ENCODE measurements around the gene PHRF1.

DNA sequence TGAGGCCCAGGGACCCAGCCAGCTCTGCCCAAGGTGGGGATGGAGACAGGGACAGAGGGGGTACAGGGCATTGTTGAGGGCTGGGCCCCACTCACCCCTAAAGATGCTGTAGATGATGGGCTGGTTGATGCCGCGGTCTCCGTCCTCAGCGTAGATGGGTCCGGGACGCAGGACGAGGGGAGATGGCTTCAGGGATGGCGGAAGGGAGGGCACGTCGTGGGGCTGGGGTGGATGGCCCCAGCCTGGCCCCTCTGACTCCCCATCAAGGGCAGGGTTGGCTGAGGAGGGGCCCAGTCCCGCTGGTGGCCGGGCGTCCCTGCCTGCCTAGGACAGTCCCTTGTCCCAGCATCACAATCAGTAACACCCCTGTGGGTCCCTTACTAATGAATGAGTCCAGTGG is 43.9 kb downstream of the PHRF1 start:
- TF ChIP-seq ZNF121 (CRISPR knock-in tag; conservative IDR thresholded peaks at IDR 0.05) (no peak), SMAD1 (IDR thresholded peaks at IDR 0.05; ENCODE audit: low read depth, low read length, partially characterized antibody) (no peak), KLF16 (IDR thresholded peaks at IDR 0.05) (no peak)

Measured in K562 (cell line).